ENCODE measurements around the gene TECR.

Gene TECR

GRCh38 chr19:14510311-14511228 lies 18.8 kb upstream of the TECR start:
- no peak for DNase-seq (ENCODE audit: low read depth in 2 of 2)

GRCh38 chr19:14511229-14511593 lies 18.2 kb upstream of the TECR start:
- no peak for DNase-seq (ENCODE audit: low read depth in 2 of 2)

DNA sequence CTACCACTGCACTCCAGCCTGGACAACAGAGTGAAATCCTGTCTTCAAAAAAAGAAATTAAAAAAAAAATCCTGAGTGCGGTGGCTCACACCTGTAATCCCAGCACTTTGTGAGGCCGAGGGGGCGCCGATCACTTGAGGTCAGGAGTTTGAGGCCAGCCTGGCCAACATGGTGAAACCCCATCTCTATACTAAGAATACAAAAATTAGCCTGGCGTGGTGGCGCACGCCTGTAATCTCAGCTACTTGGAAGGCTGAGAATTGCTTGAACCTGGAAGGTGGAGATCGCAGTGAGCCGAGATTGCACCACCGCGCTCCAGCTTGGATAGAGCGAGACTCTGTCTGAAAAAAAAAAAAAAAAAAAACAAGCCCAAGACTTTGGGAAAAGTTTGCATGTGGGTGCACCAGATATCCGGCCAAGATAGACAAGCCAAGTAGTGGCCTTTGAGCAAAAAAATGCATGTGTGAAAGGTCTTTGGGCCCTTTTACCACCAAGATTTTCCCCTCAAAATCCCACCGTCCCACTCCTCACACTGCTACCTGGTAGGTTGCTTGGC lies 16.9 kb upstream of the TECR start:
- DNase-seq (ENCODE audit: low read depth in 2 of 2) = no peak

- no peak for DNase-seq (ENCODE audit: low read depth in 2 of 2)
These were observed 15.1 kb upstream of the TECR start for GRCh38 chr19:14514215-14514863.

- DNase-seq (ENCODE audit: low read depth in 2 of 2) = no peak
These were observed 13.8 kb upstream of the TECR start for GRCh38 chr19:14515501-14516047.

DNA sequence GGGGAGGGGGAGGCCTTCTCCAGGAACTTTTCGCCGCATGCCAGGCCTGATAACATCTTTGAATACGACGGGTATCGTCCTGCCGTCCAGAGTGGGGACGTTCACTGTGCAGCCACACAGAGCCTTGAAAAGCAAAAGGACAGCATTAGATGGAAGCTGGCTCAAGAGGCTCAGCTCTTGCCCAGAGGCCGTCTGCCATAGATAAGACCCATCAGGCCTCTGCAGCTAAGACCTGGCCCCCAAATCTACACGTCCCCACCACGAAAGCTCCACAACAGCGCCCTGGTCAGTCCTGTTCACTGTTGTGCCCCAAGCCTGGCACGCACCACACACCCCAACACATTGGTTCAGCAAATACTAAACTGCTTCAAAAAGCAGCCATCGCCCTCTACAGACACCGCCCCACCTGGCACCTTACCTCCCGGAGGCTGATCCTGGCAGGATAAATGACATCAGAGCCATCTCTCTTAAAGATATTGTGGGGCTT lies 13.3 kb upstream of the TECR start:
- no peak for DNase-seq (ENCODE audit: low read depth in 2 of 2)

- DNase-seq (ENCODE audit: low read depth in 2 of 2) = no peak
These were observed 12.5 kb upstream of the TECR start for GRCh38 chr19:14516746-14517438.

GRCh38 chr19:14517446-14517839 lies 12.0 kb upstream of the TECR start:
- DNase-seq (ENCODE audit: low read depth in 2 of 2) = no peak

GRCh38 chr19:14517840-14518505 lies 11.4 kb upstream of the TECR start, which contains the start of gene DNAJB1:
Gene DNAJB1 (minus strand): TSS chr19:14518397. CDS start chr19:14518349, 48 bp downstream.
- peak in 1 of 2 donors; percentile 71 for DNase-seq (ENCODE audit: low read depth in 2 of 2)

- no peak for DNase-seq (ENCODE audit: low read depth in 2 of 2)
These were observed 10.0 kb upstream of the TECR start for GRCh38 chr19:14519245-14519859.

DNA sequence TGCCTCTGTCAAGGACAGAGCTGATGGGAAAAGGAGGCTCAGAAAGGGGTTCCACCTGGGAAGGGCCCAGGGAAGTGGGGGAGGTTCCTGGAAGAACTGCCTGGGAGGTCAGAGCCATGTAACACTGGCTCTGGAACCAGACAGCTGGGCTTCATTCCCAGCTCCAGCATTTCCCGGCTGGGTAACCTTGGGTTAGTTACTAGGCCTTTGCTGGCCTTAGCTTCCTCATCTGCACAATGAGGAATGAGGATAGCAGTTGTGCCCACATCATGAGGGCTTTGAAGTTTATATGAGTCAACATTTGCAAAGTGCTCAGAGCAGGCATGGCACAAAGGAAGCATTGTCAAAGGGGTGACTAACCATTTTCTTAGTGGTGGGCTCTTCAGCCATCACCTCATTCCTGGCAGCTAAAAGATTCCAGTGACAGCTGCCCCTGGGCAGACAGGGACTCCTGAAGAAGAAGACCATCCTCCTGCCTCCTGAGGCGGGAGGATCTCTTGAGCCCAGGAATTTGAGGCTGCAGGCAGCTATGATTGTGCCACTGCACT lies 9.5 kb upstream of the TECR start:
- no peak for DNase-seq (ENCODE audit: low read depth in 2 of 2)

GRCh38 chr19:14520543-14520942 lies 8.9 kb upstream of the TECR start:
- no peak for DNase-seq (ENCODE audit: low read depth in 2 of 2)

- DNase-seq (ENCODE audit: low read depth in 2 of 2) = no peak
These were observed 3.7 kb upstream of the TECR start for GRCh38 chr19:14525729-14526128.

GRCh38 chr19:14526423-14526822 lies 3.0 kb upstream of the TECR start:
- DNase-seq (ENCODE audit: low read depth in 2 of 2) = no peak

DNA sequence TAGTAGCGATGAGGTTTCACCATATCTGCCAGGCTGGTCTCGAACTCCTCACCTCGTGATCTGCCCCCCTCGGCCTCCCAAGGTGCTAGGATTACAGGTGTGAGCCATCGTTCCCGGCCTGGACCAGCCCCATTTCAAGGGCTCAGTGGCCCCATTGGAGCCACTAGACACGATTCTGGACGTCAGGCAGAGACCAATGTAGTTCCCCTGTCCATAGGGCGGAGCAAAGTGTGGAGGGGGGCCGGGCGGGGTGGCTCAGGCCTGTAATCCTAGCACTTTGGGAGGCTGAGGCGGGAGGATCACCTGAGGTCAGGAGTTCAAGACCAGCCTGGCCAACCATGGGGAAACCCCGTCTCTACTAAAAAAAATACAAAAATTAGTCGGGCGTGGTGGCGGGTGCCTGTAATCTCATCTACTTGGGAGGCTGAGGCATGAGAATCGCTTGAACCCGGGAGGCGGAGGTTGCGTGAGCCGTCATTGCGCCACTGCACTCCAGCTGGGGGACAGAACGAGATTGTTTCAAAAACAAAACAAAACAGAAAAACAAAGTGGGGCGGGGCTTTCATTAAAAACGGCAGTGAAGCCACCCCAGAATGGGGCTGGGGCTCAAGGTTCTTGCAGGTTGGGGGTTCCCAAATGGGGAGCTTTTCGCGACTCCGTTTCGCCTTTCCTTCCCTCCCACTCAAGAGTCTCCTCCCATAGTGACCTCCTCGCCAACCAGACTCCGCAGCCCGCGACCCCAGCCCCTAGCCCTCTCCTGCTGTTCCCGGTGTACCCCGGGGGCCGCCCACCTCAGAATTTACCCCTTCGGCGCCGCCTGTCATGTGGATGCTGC lies 758 bp upstream of the TECR start:
- DNase-seq (ENCODE audit: low read depth in 2 of 2) = no peak

- DNase-seq (ENCODE audit: low read depth in 2 of 2) = no peak
These were observed 583 bp downstream of the TECR start for GRCh38 chr19:14530005-14530348.

- DNase-seq (ENCODE audit: low read depth in 2 of 2) = no peak
These were observed 1.1 kb downstream of the TECR start for GRCh38 chr19:14530506-14530905.

- no peak for DNase-seq (ENCODE audit: low read depth in 2 of 2)
These were observed 4.1 kb downstream of the TECR start for GRCh38 chr19:14533450-14533849.

DNA sequence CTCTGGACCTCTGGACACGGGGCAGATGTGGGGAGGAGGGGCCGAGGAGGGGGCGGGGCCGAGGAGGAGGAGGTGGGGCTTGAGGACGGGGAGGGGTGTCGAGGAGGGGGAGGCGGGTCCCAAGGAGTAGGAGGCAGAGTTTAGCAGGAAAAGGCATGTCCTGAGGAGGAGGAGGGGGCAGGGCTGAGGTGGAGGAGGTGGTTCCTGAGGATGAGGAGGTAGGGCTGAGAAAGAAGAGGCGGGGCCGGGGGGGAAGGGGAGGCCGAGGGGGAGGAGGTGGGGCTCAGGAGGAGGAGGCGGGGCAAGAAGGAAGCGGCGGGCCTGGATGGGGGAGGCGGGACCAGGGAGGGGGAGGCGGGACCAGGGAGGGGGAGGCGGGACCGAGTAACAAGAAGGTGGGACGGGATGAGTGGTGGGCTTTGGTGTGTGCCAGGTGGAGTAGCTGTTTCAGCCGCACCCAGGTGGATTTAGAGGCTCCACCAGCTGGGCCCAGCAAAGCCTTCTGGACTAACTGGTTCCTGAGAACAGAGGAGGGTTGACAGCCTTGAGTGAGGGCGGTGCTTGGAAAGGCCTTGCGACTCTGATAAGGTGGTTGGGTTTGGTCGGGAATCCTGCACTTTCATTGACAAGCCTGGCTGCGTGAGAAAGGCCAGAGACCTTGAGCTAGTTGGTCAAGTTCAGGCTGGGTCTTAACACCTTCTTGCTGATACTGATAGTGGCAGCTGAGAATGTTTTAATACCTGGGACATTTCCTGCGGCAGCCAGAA lies 7.7 kb downstream of the TECR start:
- no peak for DNase-seq (ENCODE audit: low read depth in 2 of 2)
